HEK293 (cell line): ENCODE measurements around the gene SLC44A1.

Source experiments
- GLIS2 ChIP-seq: fragments of 450-650 bp; formaldehyde crosslinking; IDR thresholded peaks from 2 replicates; pipeline ENCODE4 v1.5.1; 2016; ENCODE audit warnings: missing biosample characterization, missing genetic modification characterization
- KLF17 ChIP-seq: fragments of 450-650 bp; formaldehyde crosslinking; IDR thresholded peaks from 2 replicates; pipeline ENCODE4 v1.5.1; 2016; ENCODE audit warnings: missing biosample characterization, missing genetic modification characterization
- ZBTB48 ChIP-seq: fragments of 450-650 bp; formaldehyde crosslinking; IDR thresholded peaks from 2 replicates; pipeline ENCODE4 v1.5.1; 2016; ENCODE audit warnings: missing biosample characterization, missing genetic modification characterization
- ZBTB7A ChIP-seq: fragments of 450-650 bp; formaldehyde crosslinking; IDR thresholded peaks from 2 replicates; pipeline ENCODE4 v1.5.1; 2016; ENCODE audit warnings: low read depth, missing biosample characterization, missing genetic modification characterization
- ZFHX2 ChIP-seq: fragments of 450-650 bp; formaldehyde crosslinking; conservative IDR thresholded peaks from 2 replicates; pipeline ENCODE4 v1.5.1; 2016; ENCODE audit warnings: missing biosample characterization, missing genetic modification characterization
- ZFP3 ChIP-seq: fragments of 450-650 bp; formaldehyde crosslinking; IDR thresholded peaks from 2 replicates; pipeline ENCODE4 v1.5.1; 2016; ENCODE audit warnings: low read depth, missing biosample characterization, missing genetic modification characterization
- ZNF133 ChIP-seq: fragments of 450-650 bp; formaldehyde crosslinking; IDR thresholded peaks from 2 replicates; pipeline ENCODE4 v1.5.1; 2016; ENCODE audit warnings: missing biosample characterization, missing genetic modification characterization
- ZNF138 ChIP-seq: fragments of 450-650 bp; formaldehyde crosslinking; IDR thresholded peaks from 2 replicates; pipeline ENCODE4 v1.5.1; 2016; ENCODE audit warnings: missing biosample characterization, missing genetic modification characterization, borderline replicate concordance
- ZNF146 ChIP-seq: fragments of 450-650 bp; formaldehyde crosslinking; IDR thresholded peaks from 2 replicates; pipeline ENCODE4 v1.5.1; 2016; ENCODE audit warnings: missing biosample characterization, missing genetic modification characterization
- ZNF175 ChIP-seq: fragments of 450-650 bp; formaldehyde crosslinking; IDR thresholded peaks from 2 replicates; pipeline ENCODE4 v1.5.1; 2016; ENCODE audit warnings: missing biosample characterization, missing genetic modification characterization
- ZNF184 ChIP-seq: fragments of 450-650 bp; IDR thresholded peaks from 2 replicates; pipeline ENCODE4 v1.5.1; 2018; ENCODE audit warnings: missing biosample characterization, mild to moderate bottlenecking, missing genetic modification characterization
- ZNF266 ChIP-seq: fragments of 450-650 bp; formaldehyde crosslinking; IDR thresholded peaks from 2 replicates; pipeline ENCODE4 v1.5.1; 2016; ENCODE audit warnings: missing biosample characterization, missing genetic modification characterization, low read depth
- ZNF311 ChIP-seq: fragments of 450-650 bp; formaldehyde crosslinking; IDR thresholded peaks from 2 replicates; pipeline ENCODE4 v1.5.1; 2017; ENCODE audit warnings: missing biosample characterization, missing genetic modification characterization, borderline replicate concordance
- ZNF350 ChIP-seq: fragments of 450-650 bp; formaldehyde crosslinking; IDR thresholded peaks from 2 replicates; pipeline ENCODE4 v1.5.0; 2017; ENCODE audit warnings: missing biosample characterization, mild to moderate bottlenecking, missing genetic modification characterization
- ZNF362 ChIP-seq: fragments of 450-650 bp; formaldehyde crosslinking; IDR thresholded peaks from 2 replicates; pipeline ENCODE4 v1.5.1; 2016; ENCODE audit warnings: missing biosample characterization, missing genetic modification characterization
- ZNF501 ChIP-seq: fragments of 450-650 bp; formaldehyde crosslinking; IDR thresholded peaks from 2 replicates; pipeline ENCODE4 v1.5.1; 2016; ENCODE audit warnings: missing biosample characterization, missing genetic modification characterization
- ZNF555 ChIP-seq: fragments of 450-650 bp; formaldehyde crosslinking; conservative IDR thresholded peaks from 2 replicates; pipeline ENCODE4 v1.5.1; 2017; ENCODE audit warnings: missing biosample characterization, mild to moderate bottlenecking, missing genetic modification characterization, inconsistent platforms
- ZNF843 ChIP-seq: fragments of 450-650 bp; formaldehyde crosslinking; IDR thresholded peaks from 2 replicates; pipeline ENCODE4 v1.5.1; 2016; ENCODE audit warnings: missing biosample characterization, missing genetic modification characterization
- ZSCAN23 ChIP-seq: fragments of 450-650 bp; formaldehyde crosslinking; IDR thresholded peaks from 2 replicates; pipeline ENCODE4 v1.5.1; 2016; ENCODE audit warnings: missing biosample characterization, missing genetic modification characterization
- TF ChIP-seq, protein P1 (sequence below): fragments of 450-650 bp; formaldehyde crosslinking; IDR thresholded peaks from 2 replicates; pipeline ENCODE4 v1.5.1; 2016; ENCODE audit warnings: missing biosample characterization, missing genetic modification characterization
- TF ChIP-seq, protein P2 (sequence below): fragments of 450-650 bp; formaldehyde crosslinking; IDR thresholded peaks from 2 replicates; pipeline ENCODE4 v1.5.1; 2016; ENCODE audit warnings: missing biosample characterization, missing genetic modification characterization
- TF ChIP-seq, protein P3 (sequence below): fragments of 450-650 bp; IDR thresholded peaks from 2 replicates; pipeline ENCODE4 v1.5.1; 2018; ENCODE audit warnings: missing biosample characterization, missing genetic modification characterization

The SLC44A1 gene

DNA sequence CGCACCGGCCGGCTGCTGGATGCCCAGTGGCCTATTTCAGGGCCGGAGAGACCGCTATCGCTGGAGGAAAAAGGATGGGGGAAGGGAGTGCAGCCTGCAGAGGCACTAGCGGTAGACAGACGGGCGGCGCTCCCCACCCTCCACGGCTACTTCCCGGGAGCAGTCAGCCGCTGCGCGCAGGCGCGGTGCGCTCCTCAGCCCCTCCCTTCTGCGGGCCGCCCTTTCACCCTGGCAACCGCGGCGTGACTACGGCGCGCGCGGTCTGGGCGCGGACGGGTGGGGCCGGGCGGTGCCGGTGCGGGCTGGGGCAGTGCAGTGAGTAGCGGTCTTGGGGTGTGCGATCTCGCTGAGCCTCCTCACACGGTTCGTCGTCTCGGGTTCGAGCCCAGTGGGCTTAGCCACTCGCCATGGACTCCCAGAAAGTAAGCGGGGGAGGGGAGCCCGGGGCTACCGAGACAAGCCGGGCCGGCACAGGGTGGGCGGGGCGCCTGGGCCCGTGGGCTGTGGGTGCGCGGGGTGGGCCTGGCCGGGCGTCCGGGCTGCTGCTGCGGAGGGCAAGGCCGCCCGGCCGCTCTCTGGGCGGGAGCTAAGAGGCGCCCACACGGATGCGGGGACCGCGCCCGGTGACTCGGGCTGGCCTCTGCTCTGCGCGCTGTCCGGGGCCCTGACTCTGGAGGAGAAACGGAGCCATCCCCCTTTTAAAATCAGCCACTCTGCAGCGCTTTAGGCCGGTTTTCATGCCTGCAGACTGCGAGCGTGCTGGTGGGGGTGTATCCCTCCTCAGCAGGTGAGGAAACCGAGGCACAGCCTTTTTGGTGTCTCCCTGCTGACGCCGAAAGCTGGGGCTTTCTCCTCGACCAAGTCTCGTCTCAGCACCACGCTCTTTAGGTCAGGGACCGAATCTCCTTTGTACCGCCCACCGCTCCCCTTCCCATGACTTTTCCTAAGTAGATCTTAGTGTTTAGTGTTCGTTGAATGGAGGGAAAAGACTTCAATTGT lies 203.7 kb downstream of the SLC44A1 start, which contains the start of gene FSD1L (continued):
- TF ChIP-seq, protein P1, sequence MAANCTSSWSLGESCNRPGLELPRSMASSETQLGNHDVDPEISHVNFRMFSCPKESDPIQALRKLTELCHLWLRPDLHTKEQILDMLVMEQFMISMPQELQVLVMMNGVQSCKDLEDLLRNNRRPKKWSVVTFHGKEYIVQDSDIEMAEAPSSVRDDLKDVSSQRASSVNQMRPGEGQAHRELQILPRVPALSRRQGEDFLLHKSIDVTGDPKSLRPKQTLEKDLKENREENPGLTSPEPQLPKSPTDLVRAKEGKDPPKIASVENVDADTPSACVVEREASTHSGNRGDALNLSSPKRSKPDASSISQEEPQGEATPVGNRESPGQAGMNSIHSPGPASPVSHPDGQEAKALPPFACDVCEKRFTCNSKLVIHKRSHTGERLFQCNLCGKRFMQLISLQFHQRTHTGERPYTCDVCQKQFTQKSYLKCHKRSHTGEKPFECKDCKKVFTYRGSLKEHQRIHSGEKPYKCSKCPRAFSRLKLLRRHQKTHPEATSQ (tag by site-specific recombination): no peak
- TF ChIP-seq ZNF266 (tag by site-specific recombination): no peak
- no peak for TF ChIP-seq ZNF311 (tag by site-specific recombination)
- TF ChIP-seq ZNF175: no peak
- 0 out of 2 replicates have a peak, but pooled peaks have one; percentile 83 for TF ChIP-seq ZNF501 (tag by site-specific recombination)
- TF ChIP-seq, protein P2, sequence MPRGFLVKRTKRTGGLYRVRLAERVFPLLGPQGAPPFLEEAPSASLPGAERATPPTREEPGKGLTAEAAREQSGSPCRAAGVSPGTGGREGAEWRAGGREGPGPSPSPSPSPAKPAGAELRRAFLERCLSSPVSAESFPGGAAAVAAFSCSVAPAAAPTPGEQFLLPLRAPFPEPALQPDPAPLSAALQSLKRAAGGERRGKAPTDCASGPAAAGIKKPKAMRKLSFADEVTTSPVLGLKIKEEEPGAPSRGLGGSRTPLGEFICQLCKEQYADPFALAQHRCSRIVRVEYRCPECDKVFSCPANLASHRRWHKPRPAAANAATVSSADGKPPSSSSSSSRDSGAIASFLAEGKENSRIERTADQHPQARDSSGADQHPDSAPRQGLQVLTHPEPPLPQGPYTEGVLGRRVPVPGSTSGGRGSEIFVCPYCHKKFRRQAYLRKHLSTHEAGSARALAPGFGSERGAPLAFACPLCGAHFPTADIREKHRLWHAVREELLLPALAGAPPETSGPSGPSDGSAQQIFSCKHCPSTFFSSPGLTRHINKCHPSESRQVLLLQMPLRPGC (tag by site-specific recombination): no peak
- no peak for TF ChIP-seq ZNF362 (tag by site-specific recombination)
- no peak for TF ChIP-seq GLIS2
- peak; percentile 53; the same call in 1 of the 2 replicates for TF ChIP-seq ZBTB48 (tag by site-specific recombination)
- TF ChIP-seq KLF17 (tag by site-specific recombination): 0 out of 2 replicates have a peak, but pooled peaks have one; percentile 12
- TF ChIP-seq ZNF184: no peak
- TF ChIP-seq, protein P3, sequence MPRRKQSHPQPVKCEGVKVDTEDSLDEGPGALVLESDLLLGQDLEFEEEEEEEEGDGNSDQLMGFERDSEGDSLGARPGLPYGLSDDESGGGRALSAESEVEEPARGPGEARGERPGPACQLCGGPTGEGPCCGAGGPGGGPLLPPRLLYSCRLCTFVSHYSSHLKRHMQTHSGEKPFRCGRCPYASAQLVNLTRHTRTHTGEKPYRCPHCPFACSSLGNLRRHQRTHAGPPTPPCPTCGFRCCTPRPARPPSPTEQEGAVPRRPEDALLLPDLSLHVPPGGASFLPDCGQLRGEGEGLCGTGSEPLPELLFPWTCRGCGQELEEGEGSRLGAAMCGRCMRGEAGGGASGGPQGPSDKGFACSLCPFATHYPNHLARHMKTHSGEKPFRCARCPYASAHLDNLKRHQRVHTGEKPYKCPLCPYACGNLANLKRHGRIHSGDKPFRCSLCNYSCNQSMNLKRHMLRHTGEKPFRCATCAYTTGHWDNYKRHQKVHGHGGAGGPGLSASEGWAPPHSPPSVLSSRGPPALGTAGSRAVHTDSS (tag by site-specific recombination): no peak
- TF ChIP-seq ZNF133 (tag by site-specific recombination): no peak
- no peak for TF ChIP-seq ZNF555 (tag by site-specific recombination)
- no peak for TF ChIP-seq ZSCAN23 (tag by site-specific recombination)
- TF ChIP-seq ZNF843 (tag by site-specific recombination): no peak
- no peak for TF ChIP-seq ZNF350 (tag by site-specific recombination)
- no peak for TF ChIP-seq ZBTB7A (tag by site-specific recombination)
- TF ChIP-seq ZNF138: no peak
- TF ChIP-seq ZFP3: no peak
- peak; percentile 32 for TF ChIP-seq ZFHX2 (tag by site-specific recombination)
- TF ChIP-seq ZNF146 (tag by site-specific recombination): no peak
